HG03060 (cell line): ENCODE results near the gene GALNT17.

Experiments
- ATAC-seq: cut with Tn5 transposase; IDR thresholded peaks from one replicate; pipeline ENCODE4 v1.9.1; 2021; ENCODE audit warnings: low read depth, moderate number of reproducible peaks; ENCODE audit not compliant: unreplicated experiment

GALNT17 gene

GRCh38 chr7:71439321-71439720 is 307.4 kb downstream of the GALNT17 start:
- ATAC-seq, result no peak

DNA sequence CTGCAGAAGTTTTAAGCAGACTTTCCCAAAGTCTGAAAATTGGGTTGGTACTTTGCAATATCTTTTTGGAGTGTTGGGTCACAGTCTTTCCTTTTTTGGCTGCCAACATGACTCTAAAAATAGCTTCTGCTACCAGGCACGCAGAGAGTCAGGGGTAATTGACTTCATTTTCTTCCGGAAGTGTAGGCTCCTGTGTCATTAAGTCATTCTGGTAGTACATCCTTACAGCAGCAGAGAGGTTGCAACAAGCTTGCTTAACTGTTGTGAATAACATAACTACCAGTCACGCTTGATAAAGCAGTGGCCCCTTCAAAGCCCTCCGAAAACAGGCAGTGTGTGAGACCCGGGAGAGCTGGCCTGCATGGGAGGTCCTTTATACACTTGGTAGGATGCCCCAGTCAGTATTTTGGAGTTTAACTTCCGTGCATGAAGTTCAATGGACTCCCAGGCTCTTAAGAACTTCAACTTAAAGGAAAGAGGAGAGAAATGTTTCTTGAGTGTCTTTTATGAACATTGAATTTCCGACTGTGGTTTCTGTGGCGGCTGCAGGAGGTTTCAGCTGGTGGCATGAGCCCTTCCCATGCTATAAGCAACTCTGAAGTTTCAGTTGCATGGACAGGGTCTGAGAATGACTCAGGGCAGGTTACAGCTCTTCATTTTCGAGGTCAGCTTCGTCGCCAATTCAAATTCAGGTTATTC is 310.7 kb downstream of the GALNT17 start:
- no peak for ATAC-seq

DNA sequence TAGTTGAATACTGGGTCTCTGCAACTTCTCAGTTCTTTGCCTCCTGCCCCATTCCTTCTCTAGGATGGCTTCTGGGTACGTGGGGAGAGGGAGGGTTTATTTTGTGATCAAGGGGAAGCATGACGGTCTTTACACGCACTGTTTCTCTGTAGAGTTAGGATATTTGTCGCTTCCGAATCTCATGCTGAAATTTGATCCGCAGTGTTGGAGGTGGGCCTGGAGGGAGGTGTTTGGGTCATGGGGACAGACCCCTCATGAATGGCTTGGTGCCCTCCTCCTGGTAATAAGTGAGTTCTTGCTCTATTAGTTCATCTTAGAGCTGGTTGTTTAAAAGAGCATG is 311.2 kb downstream of the GALNT17 start:
- no peak for ATAC-seq

GRCh38 chr7:71444130-71444529 is 312.2 kb downstream of the GALNT17 start:
- no peak for ATAC-seq

DNA sequence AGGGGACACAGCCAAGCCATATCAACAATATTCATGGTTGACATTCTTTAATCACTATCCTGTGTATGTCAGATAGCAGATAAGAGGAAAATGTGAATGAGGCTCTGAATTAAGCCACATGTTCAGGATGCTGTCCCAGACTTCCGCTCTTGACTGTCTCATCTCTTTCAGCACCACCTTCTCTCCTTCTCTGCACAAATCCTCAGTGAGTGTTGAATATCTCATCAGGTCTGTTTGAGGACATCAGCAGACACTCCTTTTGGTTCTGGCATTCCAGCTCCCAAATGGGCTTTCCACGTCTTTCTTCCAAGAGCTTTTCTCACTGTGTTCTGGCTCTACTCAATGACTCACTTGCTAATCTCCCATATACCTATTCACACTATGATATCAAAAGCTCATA is 321.7 kb downstream of the GALNT17 start:
- no peak for ATAC-seq

- no peak for ATAC-seq
Measured at GRCh38 chr7:71454981-71455380, 323.0 kb downstream of the GALNT17 start.

GRCh38 chr7:71457021-71457420 is 325.1 kb downstream of the GALNT17 start:
- ATAC-seq, result no peak

DNA sequence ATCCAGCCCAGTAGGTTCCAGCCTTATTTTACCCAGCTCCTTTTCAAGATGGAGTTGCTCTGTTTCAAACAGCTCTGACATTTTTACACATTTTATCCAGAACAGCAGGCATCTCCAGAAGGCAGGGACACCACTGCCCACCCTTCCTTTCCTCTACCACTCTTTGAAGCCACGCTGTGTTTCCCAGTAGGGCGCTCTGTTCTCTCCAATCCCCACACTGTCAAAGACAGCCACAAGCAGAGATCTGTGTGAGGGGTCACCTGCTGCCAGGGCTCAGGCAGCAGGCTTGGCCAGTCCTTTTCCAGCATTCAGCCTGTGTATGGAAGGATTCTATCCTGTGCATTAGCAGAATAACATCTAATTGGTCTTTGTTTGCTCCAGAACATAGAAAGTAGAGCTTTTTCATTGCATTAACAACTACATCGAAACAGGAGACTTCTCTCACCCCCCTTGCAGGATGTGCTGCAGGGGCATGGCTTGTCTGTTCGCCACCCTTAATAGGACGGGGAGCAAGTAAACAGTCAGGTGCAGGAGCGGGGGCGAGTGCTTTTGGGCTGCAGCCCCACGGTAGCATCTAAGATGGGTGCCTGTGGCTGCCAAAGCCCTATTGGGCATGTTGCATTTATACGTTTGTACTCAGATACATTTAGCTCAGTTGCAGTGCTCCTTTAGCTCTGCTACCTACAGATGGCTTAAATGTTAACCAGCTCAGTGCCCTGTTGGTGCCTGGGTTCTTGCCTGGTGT is 326.1 kb downstream of the GALNT17 start:
- ATAC-seq, result no peak

DNA sequence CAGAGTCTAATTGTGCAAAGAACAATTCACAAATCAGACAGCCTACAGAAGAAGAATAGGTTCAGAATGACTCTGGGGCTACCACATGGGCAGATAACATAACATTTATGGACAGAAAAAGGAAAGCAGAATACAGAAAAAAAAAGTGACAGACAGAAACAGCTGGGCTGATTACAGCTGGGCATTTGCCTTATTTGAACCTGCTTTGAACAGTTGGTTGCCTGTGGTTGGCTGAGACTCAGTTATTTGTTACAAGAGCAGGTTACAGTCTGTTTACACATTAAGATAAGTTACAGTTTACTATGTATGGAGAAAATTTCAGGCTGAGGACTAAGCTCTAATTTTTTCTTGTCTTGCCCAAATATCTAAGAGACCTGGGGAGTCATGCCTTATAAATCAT is 327.2 kb downstream of the GALNT17 start:
- no peak for ATAC-seq

GRCh38 chr7:71461572-71461971 is 329.6 kb downstream of the GALNT17 start:
- ATAC-seq, result no peak

GRCh38 chr7:71465741-71466189 is 333.8 kb downstream of the GALNT17 start:
- ATAC-seq, result no peak

DNA sequence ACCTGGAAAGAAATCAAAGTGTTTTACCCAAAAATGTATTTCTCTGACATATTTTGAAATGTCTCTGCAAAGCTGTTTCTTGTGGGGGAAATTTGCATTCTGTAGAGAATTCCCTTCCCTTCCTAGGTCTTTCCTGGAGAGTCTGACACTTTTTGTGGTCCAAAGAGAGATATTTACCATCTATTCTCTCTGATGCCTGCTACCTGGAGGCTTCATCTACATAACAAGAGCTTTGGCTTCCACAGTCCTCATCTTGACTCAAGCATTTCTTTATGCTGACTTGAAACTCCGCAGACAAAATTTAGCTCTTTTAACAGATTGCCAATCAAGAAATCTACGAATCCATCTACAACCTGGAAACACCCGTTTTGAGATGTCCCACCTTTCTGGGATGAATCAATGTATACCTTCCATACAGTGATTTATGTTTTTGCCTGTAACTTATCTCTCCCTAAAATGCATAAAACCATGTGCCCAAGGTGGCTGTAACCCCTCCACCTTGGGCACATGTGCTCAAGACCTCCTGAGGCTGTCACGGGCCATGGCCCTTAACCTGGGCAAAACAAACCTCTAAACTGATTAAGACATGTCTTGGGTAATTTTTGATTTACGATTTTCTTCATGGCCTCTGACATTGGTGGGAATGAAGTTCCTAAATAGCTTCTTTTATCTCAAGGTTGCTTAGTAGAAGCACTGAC is 334.7 kb downstream of the GALNT17 start:
- ATAC-seq, result no peak

GRCh38 chr7:71470326-71470725 is 338.4 kb downstream of the GALNT17 start:
- no peak for ATAC-seq

GRCh38 chr7:71470830-71471229 is 338.9 kb downstream of the GALNT17 start:
- no peak for ATAC-seq

DNA sequence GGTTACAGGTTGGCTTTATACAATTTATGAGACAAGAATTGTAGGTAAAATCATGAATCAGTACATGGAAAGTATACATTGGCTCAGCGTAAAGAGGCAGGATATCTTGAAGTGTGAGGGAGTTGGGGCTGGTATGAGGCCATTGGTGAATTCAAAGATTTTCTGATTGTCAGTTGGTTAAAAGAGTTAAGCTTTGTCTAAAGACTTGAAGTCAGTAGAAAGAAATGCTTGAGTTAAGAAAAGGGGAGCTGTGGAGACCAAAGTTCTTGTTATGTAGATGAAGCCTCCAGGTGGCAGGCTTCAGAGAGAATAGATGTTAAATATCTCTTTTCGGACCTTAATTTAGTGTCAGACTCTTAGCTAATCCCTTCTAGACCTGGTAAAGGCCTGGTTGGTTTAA is 341.0 kb downstream of the GALNT17 start:
- no peak for ATAC-seq

DNA sequence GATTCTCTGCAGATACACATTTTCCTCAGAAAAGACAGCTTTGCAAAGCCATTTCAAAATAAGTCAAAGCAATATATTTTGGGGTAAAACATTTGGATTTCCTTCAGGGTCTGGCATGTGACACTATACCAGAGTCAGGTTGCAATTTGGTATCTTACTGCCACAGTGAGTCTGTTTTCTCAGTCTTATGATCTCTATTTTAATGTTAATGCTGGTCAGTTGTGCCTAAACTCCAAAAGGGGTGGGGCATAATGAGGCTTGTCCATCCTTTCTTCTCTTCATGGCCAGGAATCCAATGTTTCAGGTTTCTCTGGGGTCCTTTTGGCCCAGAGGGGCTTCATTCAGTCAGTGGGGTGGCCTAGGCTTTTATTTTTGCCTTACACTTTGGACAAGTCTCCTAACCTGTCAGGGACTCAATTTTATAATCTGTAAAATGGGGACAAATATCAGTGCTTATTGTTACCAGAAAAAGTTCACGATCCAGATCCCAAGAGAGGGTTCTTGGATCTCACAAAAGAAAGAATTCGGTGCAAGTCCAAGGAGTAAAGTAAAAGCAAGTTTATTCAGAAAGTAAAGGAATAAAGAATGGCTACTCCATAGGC is 341.5 kb downstream of the GALNT17 start:
- no peak for ATAC-seq

DNA sequence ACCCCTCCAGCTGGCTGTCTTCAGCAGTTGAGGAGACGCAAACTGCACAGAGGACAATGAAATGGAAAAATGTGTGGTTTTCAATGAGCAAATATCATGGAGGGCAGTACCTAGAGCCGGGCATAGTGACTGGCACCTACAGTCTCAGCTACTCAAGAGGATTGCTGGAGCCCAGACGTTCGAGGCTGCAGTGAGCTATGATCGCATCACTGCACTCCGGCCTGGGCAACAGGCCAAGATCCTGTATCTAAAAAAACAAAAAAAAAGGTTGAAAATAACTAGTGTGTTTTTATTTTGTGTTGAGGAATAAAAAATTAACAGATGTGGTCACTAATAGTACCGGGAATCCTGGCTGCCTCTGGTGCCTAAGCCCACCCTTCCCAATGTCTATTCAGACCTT is 345.5 kb downstream of the GALNT17 start:
- no peak for ATAC-seq

GRCh38 chr7:71479231-71479630 is 347.3 kb downstream of the GALNT17 start:
- no peak for ATAC-seq

- no peak for ATAC-seq
Measured at GRCh38 chr7:71480791-71481190, 348.8 kb downstream of the GALNT17 start.

GRCh38 chr7:71482284-71482683 is 350.3 kb downstream of the GALNT17 start:
- ATAC-seq, result no peak

- no peak for ATAC-seq
Measured at GRCh38 chr7:71484380-71484779, 352.4 kb downstream of the GALNT17 start.
